HG03095 (cell line): ENCODE data around the gene RASGEF1C.
"Not testable (repeated sequence)": the region's sequence is repeated elsewhere in the genome, so short reads cannot be mapped to it uniquely, and the experiment has no call there.

Experiments used
- ATAC-seq: cut with Tn5 transposase; IDR thresholded peaks from one replicate; pipeline ENCODE4 v1.9.1; 2021; ENCODE audit warnings: moderate library complexity; ENCODE audit not compliant: unreplicated experiment

RASGEF1C gene

DNA sequence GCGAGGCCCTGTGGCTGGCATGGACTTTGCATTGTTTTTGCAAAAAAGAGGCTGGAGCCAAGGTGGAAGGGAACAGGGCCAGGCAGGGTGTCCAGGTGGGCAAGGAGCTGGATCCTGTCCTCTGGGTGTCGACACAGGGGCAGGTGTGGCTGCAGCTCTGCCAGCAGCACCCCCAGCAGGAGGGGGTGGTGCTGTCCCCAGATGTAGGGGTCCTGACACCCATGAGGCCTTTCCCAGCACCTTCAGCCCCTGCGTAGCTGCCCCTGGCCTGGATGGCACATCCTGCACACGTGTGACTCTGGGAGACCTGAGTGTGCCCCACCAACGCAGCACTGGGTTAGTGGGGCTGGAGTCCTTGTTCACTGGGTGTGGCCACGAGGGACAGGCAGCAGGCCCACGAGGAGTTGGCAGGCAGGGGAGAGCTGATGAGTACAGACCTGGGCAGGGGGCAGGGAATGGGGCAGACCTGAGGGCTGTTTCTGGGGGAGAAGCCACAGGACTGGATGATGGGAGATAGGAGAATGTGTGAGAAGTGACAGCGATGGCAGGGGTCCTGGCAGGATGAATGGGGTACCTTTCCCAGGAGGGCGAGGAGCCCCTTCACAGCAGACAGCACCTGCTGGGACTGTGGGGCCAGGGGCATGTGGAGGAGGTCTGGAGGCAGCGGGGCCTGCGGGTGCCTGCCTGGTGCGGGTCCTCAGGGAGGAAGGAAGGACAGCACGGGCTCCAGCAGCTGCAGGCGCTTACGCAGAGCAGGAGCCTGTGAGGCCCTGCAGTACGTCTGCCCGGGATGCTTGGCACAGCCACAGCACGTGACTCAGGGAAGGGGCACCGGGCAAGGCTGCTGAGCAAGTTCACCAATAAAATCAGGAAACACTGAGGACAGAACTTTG, 3.6 kb upstream of the RASGEF1C start:
- no peak for ATAC-seq

DNA sequence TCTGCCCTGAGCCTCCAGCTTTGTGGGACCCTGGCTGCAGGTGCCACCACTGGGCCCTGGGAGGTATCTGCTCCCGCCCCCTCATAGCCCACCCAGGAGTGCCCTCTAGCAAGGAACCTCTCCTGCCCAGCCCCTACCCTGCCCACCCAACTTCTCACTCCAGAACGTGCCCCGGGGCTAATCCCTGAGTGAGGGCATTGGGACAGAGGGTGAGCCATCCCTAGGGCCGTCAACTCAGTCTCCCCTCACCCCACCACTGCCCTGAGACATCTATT, 2.7 kb upstream of the RASGEF1C start:
- no peak for ATAC-seq

DNA sequence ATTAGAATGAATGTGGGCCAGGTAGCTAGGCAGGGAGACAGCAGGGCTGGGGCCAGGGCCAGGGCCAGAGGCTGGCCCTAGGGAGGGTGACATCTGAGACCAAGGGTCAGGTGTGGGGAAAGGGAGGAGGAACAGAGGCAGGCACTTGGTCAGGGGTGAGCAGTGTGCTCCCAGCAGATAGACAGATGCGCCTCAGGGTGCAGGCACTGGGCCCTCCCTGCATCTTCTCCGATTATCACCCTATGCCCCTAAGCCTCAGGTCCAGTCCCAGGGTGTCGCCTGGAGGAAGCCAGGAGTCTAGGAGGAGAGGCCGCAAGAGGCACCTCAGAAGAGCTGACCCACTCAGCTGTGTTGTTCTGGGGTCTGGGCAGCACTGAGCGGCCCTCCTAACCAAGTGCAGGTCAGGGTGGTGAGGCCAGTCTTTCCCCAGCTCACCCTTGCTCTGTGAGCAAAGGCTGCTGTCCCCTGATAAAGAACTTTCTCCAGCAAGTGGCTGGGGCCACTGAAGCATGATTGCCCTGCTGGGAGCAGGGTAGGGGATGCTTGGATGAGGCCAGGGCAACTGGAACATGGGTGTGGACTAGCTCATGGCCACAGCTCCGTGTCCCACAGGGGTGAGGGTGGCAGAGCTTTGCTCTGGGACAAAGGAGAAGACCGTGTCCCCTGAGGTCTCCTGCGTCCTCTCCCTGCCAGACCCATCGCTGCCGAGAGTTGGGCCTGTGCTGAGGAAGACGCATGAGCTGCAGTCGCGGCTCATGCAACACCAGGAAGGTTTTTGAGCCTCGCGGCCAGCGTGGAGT, 2.1 kb upstream of the RASGEF1C start:
- no peak for ATAC-seq

GRCh38 chr5:180210077-180210476, 1.1 kb upstream of the RASGEF1C start:
- ATAC-seq, result not testable (repeated sequence)

DNA sequence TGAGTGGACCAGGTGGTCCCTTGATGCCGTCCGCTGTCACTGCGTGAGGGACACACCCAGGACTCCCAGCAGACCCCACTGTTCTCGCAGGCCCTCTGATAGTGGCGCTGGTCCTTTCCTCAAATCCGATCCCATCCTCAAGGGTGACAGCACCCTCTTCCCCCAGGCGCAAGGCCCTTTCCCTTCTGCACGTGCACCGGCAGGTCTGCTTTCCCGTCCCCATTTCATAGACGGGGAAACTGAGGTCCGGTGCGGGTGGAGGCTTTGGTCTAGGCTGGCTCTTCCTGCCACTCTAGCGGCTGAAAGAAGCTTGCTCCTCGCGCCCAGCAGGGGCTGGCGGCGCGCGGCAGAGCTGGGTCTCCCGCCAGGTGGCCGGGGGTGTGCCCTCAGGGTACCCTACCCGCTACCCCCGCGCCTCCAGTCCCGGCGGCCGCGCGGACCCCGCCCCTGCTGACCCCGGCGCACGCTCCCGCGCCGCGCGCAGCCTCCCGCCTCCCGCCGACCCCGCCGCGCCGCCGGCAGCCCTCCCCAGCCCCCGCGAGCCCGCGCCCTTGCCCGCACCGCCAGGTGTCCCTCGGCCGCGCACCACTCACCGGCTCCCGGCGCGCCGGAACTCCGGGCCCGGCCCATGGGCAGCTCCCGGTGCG, 453 bp downstream of the RASGEF1C start:
- no peak for ATAC-seq

DNA sequence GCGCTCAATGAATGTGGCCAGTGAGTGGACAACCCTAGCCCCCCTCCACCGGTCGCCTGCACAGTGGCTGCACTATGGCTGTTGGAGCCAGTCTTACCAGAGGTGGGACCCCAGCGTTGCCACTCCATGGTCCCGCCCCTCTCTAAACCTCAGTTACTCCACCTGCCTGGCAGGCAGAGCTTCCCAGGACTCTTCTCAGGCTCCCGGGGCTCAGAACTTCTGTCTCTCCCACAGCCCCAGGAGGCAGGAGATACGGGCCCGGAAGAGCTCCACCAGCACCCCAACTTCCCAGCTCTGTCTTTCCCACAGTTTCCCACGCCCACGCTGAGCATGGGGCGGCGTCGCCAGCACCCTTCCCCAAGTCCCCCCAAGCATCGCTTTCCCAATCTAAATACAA, 975 bp downstream of the RASGEF1C start:
- no peak for ATAC-seq

- no peak for ATAC-seq
These were observed 1.4 kb downstream of the RASGEF1C start for GRCh38 chr5:180207593-180207992.

DNA sequence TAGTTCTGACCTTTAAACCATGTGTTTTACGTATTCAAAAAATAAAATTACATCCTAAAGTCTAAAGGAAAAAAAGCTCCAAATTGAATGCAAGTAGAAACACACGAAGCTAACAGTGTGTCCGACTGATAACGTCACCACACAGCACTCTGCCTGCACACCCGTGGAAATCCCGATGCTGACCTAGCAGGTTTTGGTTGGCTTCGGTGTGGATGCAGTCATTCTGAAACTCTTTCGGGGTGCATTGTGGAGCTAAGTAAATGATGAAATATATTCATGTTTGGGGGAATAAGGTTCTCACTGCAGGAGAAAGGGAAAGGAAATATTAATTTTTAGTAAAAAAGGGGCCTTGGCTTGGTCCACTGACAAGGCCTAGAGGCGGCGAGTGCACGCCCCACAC, 2.0 kb downstream of the RASGEF1C start:
- ATAC-seq, result no peak

GRCh38 chr5:180205916-180206315, 3.1 kb downstream of the RASGEF1C start:
- no peak for ATAC-seq

DNA sequence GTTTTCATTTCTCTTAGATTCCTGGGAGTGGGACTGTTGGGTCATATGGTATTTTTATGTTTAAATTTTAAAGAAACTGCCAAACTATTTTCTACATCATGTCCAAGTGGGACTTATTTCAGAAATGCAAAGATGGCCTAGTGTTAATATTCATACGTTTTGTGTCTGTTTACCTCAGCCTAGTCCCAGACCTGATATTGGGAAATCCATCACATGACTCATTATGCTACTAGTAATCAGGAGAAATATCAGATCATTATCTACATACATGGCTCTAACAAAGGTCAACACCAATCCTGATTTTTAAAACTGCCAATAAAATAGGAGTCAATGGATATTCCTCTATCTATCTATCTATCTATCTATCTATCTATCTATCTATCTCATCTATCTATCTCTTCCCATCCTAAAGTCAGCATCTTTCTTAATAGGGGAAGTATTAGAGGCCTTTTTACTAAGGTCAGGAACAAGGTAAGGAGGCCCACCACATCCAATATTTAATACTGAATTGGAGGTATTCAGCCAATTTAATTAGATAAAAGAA, 4.7 kb downstream of the RASGEF1C start:
- no peak for ATAC-seq

DNA sequence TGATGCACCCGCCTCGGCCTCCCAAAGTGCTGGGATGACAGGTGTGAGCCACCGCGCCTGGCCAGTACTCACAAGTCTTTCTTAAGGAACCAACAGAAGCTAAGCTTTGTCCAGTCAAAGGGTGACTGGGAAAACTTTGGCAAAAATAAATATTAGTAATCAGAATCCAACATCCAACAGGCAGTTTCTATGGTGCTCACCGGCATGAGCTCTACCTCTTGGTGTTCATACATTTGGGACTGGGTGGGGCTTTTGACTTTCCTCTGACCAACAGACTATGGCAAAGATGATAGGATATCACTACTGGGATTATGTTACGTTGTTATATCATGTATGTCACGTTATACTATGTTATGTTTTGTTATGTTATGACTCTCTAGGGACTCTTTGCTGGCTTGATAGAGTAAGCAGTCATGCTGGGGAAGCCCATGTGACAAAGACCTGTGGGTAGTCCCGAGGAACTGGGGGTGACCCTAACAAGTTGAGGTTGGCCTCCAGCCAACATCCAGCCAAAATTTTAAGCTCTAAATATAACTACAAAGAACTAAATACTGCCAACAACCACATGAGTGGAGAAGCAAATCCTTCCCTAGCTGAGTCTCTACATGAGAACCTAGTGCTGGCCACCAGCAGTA, 6.0 kb downstream of the RASGEF1C start:
- no peak for ATAC-seq

GRCh38 chr5:180201051-180201987, 7.7 kb downstream of the RASGEF1C start:
- ATAC-seq, result no peak

DNA sequence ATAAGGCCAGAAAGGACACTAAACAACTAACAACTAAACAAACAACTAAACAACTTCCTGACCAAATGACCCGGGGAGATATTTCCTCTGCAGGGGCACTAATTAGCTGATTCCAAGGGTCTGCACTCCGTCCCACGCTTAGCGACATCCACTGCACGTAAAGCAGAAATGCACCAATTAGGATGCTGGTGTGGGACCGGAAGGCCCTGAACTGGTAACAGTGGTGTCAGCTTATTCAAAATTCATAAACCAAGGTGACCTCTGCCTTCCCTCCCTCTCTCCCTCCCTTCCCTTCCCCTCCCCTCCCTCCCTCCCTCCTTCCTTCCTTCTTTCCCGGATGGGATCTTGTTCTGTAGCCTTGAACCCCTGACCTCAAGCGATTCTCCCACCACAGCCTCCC, 9.6 kb downstream of the RASGEF1C start:
- no peak for ATAC-seq

DNA sequence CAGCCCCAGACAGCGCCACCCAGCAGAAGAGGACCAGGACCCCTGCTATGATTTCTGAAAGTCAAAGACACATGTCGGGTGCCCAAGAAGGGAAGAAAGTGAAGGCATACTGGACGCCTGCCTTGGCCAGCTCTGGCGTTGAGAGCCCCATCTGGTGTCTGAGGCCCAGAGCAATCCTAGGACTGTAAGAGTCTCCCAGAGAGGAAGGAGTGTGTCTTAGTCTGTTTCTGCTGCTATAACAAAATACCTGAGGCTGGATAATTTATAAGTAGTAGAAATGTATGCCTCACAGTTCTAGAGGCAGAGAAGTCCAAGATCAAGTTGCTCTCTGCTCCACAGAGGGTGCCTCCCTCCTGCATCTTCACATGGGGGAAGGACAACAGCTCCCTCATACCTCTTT, 10.8 kb downstream of the RASGEF1C start:
- no peak for ATAC-seq

- no peak for ATAC-seq
These were observed 11.9 kb downstream of the RASGEF1C start for GRCh38 chr5:180197016-180197702.

GRCh38 chr5:180194410-180195345, 14.3 kb downstream of the RASGEF1C start:
- no peak for ATAC-seq

DNA sequence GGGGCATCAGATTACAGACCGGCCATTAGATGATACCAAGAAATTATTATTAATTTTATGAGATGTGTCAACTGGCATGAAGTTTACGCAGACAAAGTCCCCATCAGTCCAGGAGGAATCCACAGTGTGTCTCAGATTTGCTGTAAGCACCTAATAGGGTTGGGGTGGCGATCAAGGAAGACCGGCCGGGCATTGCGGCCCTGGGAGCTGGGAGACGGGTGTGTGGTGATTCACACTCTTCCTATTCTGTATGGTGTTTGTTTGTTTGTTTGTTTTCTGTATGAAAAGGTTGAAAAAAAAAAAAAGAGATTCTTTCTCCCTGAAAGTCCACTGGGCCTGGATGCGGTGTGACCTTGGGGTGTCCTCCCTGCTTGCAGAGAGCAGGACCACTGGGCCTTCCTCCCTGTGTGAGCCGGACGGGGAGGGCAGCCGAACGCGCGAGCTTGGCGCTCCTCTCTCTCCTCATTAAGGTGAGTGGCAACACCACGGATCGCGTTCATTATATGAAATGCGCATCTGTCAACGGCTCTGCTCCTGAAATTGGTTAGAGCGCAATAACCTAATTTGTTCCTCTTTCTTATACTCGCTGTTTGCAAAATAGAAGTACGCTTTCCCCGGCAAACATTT, 15.1 kb downstream of the RASGEF1C start:
- no peak for ATAC-seq

- ATAC-seq, result no peak
These were observed 17.3 kb downstream of the RASGEF1C start for GRCh38 chr5:180191716-180192115.
